ENCODE results near the gene TMEM178B.
"Not testable (repeated sequence)": the region's sequence is repeated elsewhere in the genome, so short reads cannot be mapped to it uniquely, and the experiment has no call there.

Gene TMEM178B

DNA sequence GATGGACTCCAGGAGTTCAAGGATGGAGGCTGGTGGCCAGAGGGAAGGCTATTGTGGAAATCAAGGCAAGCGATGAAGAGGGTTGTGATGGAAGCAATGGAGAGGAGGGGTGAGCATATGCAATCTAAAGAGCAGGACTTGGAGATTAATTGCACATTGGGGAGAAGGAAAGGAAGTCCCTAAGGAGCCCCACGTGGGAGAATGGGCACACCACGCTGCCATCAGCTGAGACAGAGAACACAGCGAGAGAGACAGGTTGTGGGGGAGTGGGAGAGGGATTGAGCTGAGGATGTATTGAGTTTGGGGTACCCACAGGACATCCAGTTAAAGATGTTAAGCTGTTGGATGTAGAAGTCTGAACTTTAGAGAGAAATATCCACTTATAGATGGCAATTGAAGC lies 73.6 kb downstream of the TMEM178B start:
- no peak for FAIRE-seq

- FAIRE-seq = no peak
Observed at GRCh38 chr7:141150465-141150864, 76.6 kb downstream of the TMEM178B start.

DNA sequence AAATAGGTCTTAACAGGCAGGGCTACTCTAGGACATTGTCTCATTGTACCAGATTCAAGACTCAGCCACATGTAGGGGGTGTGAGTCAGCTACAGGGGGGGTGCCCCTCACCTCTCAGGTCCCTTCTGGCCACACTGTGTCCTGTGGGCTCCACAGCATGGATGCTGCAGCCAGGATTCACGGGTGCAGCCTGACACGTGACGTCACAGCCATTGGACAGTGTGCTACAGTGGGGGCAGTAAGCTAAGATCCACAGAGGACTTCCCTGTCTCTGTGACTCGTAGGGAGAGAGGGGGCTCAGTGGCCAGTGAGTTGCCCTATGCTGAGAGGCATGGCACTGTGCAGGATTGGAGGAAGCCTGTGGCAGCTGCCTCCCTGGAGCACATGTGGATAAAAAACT lies 77.9 kb downstream of the TMEM178B start:
- no peak for FAIRE-seq

DNA sequence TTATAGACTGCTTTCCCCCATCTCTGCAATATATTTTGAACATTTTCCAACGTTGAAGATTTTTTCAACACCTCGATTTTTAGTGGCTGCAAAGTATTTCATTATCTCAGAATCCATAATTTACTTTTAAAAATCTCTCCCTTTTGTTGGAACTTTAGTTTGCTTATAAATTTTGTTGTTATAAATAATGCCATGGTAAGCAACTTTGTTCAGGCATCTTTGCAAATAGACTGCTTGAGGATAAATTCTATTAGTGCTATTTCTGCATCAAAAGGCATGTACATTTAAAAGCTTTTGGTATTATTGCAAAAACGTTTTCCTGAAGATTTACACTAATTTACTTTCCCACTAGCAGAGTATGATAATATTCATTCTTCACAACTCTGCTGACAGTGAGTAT lies 79.4 kb downstream of the TMEM178B start:
- FAIRE-seq = no peak

- FAIRE-seq = no peak
Observed at GRCh38 chr7:141154131-141154732, 80.4 kb downstream of the TMEM178B start.

GRCh38 chr7:141156407-141156806 lies 82.5 kb downstream of the TMEM178B start:
- FAIRE-seq = no peak

GRCh38 chr7:141157138-141157765 lies 83.4 kb downstream of the TMEM178B start:
- FAIRE-seq = no peak

GRCh38 chr7:141158561-141158960 lies 84.7 kb downstream of the TMEM178B start:
- FAIRE-seq = no peak

- FAIRE-seq = no peak
Observed at GRCh38 chr7:141160246-141160860, 86.5 kb downstream of the TMEM178B start.

DNA sequence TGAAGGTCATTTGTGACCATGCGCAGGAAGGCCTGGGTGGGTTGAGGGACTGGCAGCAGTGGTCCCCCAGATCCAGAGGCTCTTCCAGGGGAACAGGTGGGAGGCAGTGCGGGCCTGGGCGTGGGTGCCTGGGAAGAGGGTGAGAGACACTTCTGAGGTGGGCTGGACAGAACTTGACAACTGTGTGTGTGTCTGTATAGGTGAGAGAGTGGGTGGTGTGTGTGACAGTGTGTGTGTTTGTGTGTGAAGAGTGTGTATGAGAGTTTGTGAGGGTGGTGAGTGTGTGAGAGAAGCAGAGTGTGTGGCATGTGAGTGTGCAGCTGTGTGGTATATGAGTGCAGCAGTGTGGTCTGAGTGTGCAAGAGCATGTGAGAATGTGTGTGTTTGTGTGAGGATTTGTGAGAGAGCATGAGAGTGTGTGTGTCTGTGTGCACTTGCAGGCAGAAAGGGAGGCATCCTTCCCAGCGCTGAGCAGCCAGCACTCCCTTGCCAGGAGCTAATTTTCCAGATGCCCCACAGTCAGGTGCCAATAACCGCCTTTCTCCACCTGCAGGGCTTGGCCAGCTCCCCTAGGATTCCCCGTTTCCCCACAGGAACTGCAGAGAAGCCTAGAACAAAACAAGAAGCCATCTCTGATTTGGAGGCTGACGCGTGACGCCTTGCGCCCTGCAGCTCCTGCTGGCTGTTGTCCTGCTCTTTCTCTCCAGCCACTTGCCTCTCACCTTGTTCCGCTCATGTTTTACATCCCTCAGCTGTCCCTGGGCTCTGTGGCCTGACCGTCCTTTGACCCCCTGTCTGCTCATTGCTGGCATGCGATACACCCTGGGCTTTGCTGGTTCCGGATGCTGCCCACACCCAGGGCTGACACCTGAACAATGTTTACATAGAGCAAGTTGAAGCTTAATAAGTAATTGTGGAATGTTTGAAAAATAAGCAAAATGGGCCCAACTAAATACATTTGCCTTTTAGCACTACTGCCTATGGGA lies 88.0 kb downstream of the TMEM178B start:
- no peak for FAIRE-seq

DNA sequence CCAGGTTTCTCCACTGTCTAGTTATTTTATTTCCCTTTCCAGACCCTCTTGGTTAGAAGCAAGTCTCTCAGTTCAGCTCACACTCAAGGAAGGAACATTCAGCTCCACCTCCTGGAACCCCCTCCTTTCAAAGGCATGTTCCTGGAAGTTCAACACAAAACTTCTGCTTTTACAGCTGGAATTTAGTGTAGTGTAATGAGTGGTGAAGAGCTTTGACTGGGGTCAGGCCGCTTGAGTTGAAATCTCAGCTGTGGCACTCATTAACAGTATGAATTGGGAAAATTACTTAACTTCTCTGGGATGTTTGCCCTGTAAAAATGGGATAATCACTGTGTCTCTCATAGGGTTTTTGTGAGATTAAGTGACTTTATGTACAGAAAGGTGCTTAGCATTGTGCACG lies 91.7 kb downstream of the TMEM178B start:
- FAIRE-seq = no peak

- FAIRE-seq = no peak
Observed at GRCh38 chr7:141166926-141167325, 93.1 kb downstream of the TMEM178B start.

DNA sequence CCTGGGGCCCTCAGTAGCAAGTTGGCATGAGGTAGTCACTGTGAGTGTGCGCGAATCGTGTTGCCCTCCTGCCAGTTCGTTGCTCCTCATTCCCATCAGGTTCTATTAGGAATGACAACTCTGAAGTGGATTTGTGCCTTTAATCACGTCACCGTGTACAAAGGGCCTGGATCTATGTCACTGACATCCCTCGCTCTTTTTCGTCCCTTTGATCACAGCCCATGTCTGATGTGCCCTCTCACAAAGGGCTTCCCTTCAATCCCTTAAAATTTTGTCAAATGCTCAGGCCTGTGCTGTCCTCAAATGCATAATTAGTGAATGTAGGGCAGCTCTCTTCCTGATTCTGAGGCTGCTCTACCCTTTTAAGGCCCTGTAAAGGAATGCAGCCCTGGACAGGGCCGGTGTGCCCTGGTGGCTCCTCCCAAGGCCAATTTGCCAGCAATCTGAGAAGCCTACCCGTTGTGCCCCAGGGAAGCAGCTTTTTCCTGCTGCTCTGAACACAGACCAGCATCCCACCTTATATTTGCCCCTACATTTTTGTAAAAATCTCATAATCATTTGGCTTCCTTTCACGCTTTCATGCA lies 93.6 kb downstream of the TMEM178B start:
- no peak for FAIRE-seq

- FAIRE-seq = not testable (repeated sequence)
Observed at GRCh38 chr7:141169157-141169556, 95.3 kb downstream of the TMEM178B start.

DNA sequence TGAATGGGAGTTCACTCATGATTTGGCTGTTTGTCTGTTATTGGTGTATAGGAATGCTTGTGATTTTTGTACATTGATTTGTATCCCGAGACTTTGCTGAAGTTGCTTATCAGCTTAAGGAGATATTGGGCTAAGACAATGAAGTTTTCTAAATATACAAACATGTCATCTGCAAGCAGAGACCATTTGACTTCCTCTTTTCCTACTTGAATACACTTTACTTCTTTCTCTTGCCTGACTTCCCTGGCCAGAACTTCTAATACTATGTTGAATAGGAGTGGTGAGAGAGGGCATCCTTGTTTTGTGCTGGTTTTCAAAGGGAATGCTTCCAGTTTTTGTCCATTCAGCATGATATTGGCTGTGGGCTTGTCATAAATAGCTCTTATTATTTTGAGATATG lies 101.9 kb downstream of the TMEM178B start:
- not testable (repeated sequence) for FAIRE-seq

DNA sequence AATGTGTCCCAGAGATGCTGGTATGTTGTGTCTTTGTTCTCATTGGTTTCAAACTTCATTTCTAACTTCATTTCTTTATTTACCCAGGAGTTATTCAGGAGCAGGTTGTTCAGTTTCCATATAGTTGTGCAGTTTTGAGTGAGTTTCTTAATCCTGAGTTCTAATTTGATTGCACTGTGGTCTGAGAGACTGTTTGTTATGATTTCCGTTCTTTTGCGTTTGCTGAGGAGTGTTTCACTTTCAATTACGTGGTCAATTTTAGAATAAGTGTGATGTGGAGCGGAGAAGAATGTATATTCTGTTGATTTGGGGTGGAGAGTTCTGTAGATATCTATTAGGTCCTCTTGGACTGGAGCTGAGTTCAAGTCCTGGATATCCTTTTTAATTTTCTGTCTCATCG lies 103.3 kb downstream of the TMEM178B start:
- FAIRE-seq = not testable (repeated sequence)

- no peak for FAIRE-seq
Observed at GRCh38 chr7:141178486-141179135, 104.7 kb downstream of the TMEM178B start.

- no peak for FAIRE-seq
Observed at GRCh38 chr7:141181812-141182211, 107.9 kb downstream of the TMEM178B start.

GRCh38 chr7:141184532-141185190 lies 110.8 kb downstream of the TMEM178B start:
- FAIRE-seq = no peak

DNA sequence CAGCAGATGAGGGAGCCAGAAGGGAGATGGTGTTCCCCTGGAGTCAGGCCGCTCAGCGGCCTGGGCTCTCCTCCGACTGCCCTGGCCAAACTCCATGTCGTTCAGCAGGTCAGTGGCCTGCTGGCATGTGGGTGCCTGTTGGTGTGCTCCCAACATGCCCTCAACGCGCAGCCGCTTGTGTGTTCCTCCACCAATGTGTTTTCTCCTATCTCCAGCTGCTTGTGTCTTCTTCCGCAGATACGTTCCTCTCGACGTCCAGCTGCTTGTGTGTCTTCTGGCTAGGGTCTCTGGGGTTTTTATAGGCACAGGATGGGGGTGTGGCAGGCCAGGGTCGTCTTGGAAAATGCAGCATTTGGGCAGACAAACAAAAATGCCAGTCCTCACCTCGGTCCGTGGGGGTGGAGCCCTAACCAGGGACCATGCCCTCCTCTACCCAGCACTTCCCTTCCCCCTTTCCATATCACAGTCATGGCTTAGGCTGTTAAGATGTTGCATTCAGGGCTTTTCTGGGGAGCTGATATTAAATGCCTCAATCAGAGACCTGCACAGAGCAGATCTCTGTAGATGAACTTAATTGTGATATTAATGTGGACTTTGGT lies 111.6 kb downstream of the TMEM178B start:
- no peak for FAIRE-seq

- FAIRE-seq = no peak
Observed at GRCh38 chr7:141189231-141189630, 115.4 kb downstream of the TMEM178B start.
